Measurements from ENCODE around the gene ARPIN.
"Not testable (repeated sequence)": the region's sequence is repeated elsewhere in the genome, so short reads cannot be mapped to it uniquely, and the experiment has no call there.

ARPIN gene

GRCh38 chr15:89863918-89864317 is 48.8 kb downstream of the ARPIN start:
- peak; percentile 54 for DNase-seq (ENCODE audit: low read depth)
- no peak overlapping the region for H3K4me3 ChIP-seq (ENCODE audit: low read depth, low read length)
- TF ChIP-seq CTCF (IDR thresholded peaks at IDR 0.05; ENCODE audit: control insufficient read depth, extremely low read depth, insufficient read depth), result no peak

GRCh38 chr15:89860891-89861290 is 51.9 kb downstream of the ARPIN start:
- no peak for DNase-seq (ENCODE audit: low read depth)
- TF ChIP-seq CTCF (IDR thresholded peaks at IDR 0.05; ENCODE audit: control insufficient read depth, extremely low read depth, insufficient read depth), result no peak
- no peak overlapping the region for H3K4me3 ChIP-seq (ENCODE audit: low read depth, low read length)

GRCh38 chr15:89860431-89860830 is 52.3 kb downstream of the ARPIN start:
- H3K4me3 ChIP-seq (ENCODE audit: low read depth, low read length), result no peak overlapping the region
- no peak for DNase-seq (ENCODE audit: low read depth)
- no peak for TF ChIP-seq CTCF (IDR thresholded peaks at IDR 0.05; ENCODE audit: control insufficient read depth, extremely low read depth, insufficient read depth)

- DNase-seq (ENCODE audit: low read depth), result peak; percentile 88
- no peak for TF ChIP-seq CTCF (IDR thresholded peaks at IDR 0.05; ENCODE audit: control insufficient read depth, extremely low read depth, insufficient read depth)
Measured at GRCh38 chr15:89858661-89859458, 53.9 kb downstream of the ARPIN start.

GRCh38 chr15:89857673-89858072 is 55.1 kb downstream of the ARPIN start:
- TF ChIP-seq CTCF (IDR thresholded peaks at IDR 0.05; ENCODE audit: control insufficient read depth, extremely low read depth, insufficient read depth), result no peak
- DNase-seq (ENCODE audit: low read depth), result no peak
- H3K4me3 ChIP-seq (ENCODE audit: low read depth, low read length), result no peak overlapping the region

More at GRCh38 chr15:89858661-89859458, 53.9 kb downstream of the ARPIN start:
- H3K4me3 ChIP-seq (ENCODE audit: low read depth, low read length), result no peak overlapping the region

- no peak overlapping the region for H3K4me3 ChIP-seq (ENCODE audit: low read depth, low read length)
- no peak for DNase-seq (ENCODE audit: low read depth)
- no peak for TF ChIP-seq CTCF (IDR thresholded peaks at IDR 0.05; ENCODE audit: control insufficient read depth, extremely low read depth, insufficient read depth)
Measured at GRCh38 chr15:89855948-89856347, 56.8 kb downstream of the ARPIN start.

- not testable (repeated sequence) for H3K4me3 ChIP-seq (ENCODE audit: low read depth, low read length); DNase-seq (ENCODE audit: low read depth)
Measured at GRCh38 chr15:89854863-89855262, 57.9 kb downstream of the ARPIN start.

Measured in LNCaP clone FGC (cell line).